IMR-90 (cell line): ENCODE results near the gene NRXN2. TPM values are rescaled to one million over a fixed set of nuclear protein-coding genes. Genes with fewer than 3 reads are reported as not detected.
A peak's percentile ranks its signal among the peaks of the same experiment; 100 is the strongest.

Experiments
- ATAC-seq: fragments of 200-7000 bp; cut with Tn5 transposase; 2 replicates; pipeline ENCODE4 v1.9.1; 2020; ENCODE audit warnings: low read depth, mild to moderate bottlenecking, moderate library complexity
- Bru-seq: library from RNA; stranded (reverse); fragments of 400-500 nt; gene quantifications from one replicate; lab custom pipeline; 2021; lab: Mats Ljungman, UMichigan
- BruChase-seq, 2 experiments: library from RNA; stranded (reverse); fragments of 400-500 nt; gene quantifications; one replicate each; lab custom pipeline; 2021; lab: Mats Ljungman, UMichigan
- BruUV-seq: library from RNA; stranded (reverse); fragments of 400-500 nt; replicated peaks from 2 replicates; lab custom pipeline; 2021; lab: Mats Ljungman, UMichigan
- CTCF ChIA-PET: fragments of 300-600 bp; formaldehyde crosslinking; extraction: SDS; loops from one replicate; lab custom pipeline; 2021; ENCODE audit warnings: antibody characterized with exemption; lab: Yijun Ruan, JAX
- POLR2A ChIA-PET: fragments of 300-600 bp; sonication (Branson Sonifier 250); formaldehyde crosslinking; loops from one replicate; lab custom pipeline; 2022; ENCODE audit warnings: antibody characterized with exemption; ENCODE audit not compliant: unreplicated experiment; lab: Charles Lee
- DNase-seq: peaks from one replicate; pipeline ENCODE4 v3.0.0; 2013
- H2AFZ ChIP-seq: replicated peaks from 2 replicates; pipeline ENCODE3; 2013; ENCODE audit warnings: low read length, mild to moderate bottlenecking; ENCODE audit not compliant: poor library complexity
- H2AK5ac ChIP-seq: 2 replicates; pipeline ENCODE4 v1.6.1; 2013; ENCODE audit warnings: low read depth, low read length, inconsistent platforms
- H2AK9ac ChIP-seq: replicated peaks from 2 replicates; pipeline ENCODE3; 2013; ENCODE audit warnings: mild to moderate bottlenecking, low read depth, low read length, moderate library complexity; ENCODE audit not compliant: poor library complexity
- H2BK120ac ChIP-seq: 2 replicates; pipeline ENCODE4 v1.6.1; 2013; ENCODE audit warnings: low read depth, low read length, inconsistent platforms
- H2BK15ac ChIP-seq: 3 replicates; pipeline ENCODE4 v1.6.1; 2013; ENCODE audit warnings: low read depth, low read length, inconsistent platforms
- H2BK20ac ChIP-seq: 2 replicates; pipeline ENCODE4 v1.6.1; 2013; ENCODE audit warnings: low read depth, mild to moderate bottlenecking, inconsistent platforms, low read length, moderate library complexity
- H2BK5ac ChIP-seq: 2 replicates; pipeline ENCODE4 v1.6.1; 2013; ENCODE audit warnings: mild to moderate bottlenecking, low read depth, low read length, inconsistent platforms; ENCODE audit not compliant: poor library complexity, severe bottlenecking
- H3K14ac ChIP-seq: replicated peaks from 2 replicates; pipeline ENCODE4 v1.6.1; 2013; ENCODE audit warnings: low read depth, low read length, inconsistent platforms
- H3K18ac ChIP-seq: 2 replicates; pipeline ENCODE4 v1.6.1; 2013; ENCODE audit warnings: low read depth, low read length, control low read depth
- H3K23ac ChIP-seq: 2 replicates; pipeline ENCODE4 v1.6.1; 2013; ENCODE audit warnings: low read depth, low read length, inconsistent platforms
- H3K27ac ChIP-seq: 2 replicates; pipeline ENCODE4 v1.5.1; 2013; ENCODE audit warnings: mild to moderate bottlenecking, control low read depth, low read length; ENCODE audit not compliant: insufficient read depth
- H3K27me3 ChIP-seq: 2 replicates; pipeline ENCODE4 v1.6.1; 2013; ENCODE audit warnings: low read length; ENCODE audit not compliant: control insufficient read depth, insufficient read depth
- H3K36me3 ChIP-seq: 2 replicates; pipeline ENCODE4 v1.6.1; 2013; ENCODE audit warnings: low read length, mixed read lengths; ENCODE audit not compliant: control insufficient read depth, insufficient read depth
- H3K4ac ChIP-seq: 2 replicates; pipeline ENCODE4 v1.6.1; 2013; ENCODE audit warnings: low read depth, low read length, inconsistent platforms
- H3K4me1 ChIP-seq: 2 replicates; pipeline ENCODE4 v1.6.1; 2013; ENCODE audit warnings: low read length, mixed read lengths; ENCODE audit not compliant: control insufficient read depth, insufficient read depth
- H3K4me2 ChIP-seq: 2 replicates; pipeline ENCODE4 v1.6.1; 2013; ENCODE audit warnings: low read depth, mild to moderate bottlenecking, control low read depth, low read length, moderate library complexity
- H3K4me3 ChIP-seq: 2 replicates; pipeline ENCODE4 v1.5.1; 2013; ENCODE audit warnings: low read depth, mild to moderate bottlenecking, control low read depth, low read length, moderate library complexity; ENCODE audit not compliant: insufficient read depth
- H3K56ac ChIP-seq: 2 replicates; pipeline ENCODE4 v1.6.1; 2013; ENCODE audit warnings: low read length, inconsistent platforms; ENCODE audit not compliant: insufficient read depth; ENCODE audit errors: extremely low read depth
- H3K79me1 ChIP-seq, 2 experiments: 2 replicates each; pipeline ENCODE4 v1.6.1; 2013; ENCODE audit warnings: low read length in 2 of 2, inconsistent platforms in 1 of 2, low read depth in 1 of 2
- H3K9ac ChIP-seq: 2 replicates; pipeline ENCODE4 v1.6.1; 2013; ENCODE audit warnings: low read depth, low read length, control low read depth
- H3K9me1 ChIP-seq: 2 replicates; pipeline ENCODE4 v1.6.1; 2013; ENCODE audit warnings: low read length, inconsistent platforms; ENCODE audit not compliant: insufficient read depth
- H3K9me3 ChIP-seq: 2 replicates; pipeline ENCODE4 v1.6.1; 2013; ENCODE audit warnings: low read length; ENCODE audit not compliant: control insufficient read depth, insufficient read depth
- H4K20me1 ChIP-seq: 2 replicates; pipeline ENCODE4 v1.6.1; 2013; ENCODE audit warnings: low read length, inconsistent platforms; ENCODE audit not compliant: insufficient read depth
- H4K5ac ChIP-seq: 2 replicates; pipeline ENCODE4 v1.6.1; 2013; ENCODE audit warnings: mild to moderate bottlenecking, low read depth, low read length, control low read depth
- H4K8ac ChIP-seq, 2 experiments: 2 replicates each; pipeline ENCODE4 v1.6.1; 2013; ENCODE audit warnings: low read depth in 2 of 2, low read length in 2 of 2, control low read depth in 1 of 2, inconsistent platforms in 1 of 2
- H4K91ac ChIP-seq: 2 replicates; pipeline ENCODE4 v1.6.1; 2013; ENCODE audit warnings: low read depth, low read length, inconsistent platforms; ENCODE audit not compliant: insufficient read depth
- BHLHE40 ChIP-seq: fragments of 150-350 bp; IDR thresholded peaks from 2 replicates; pipeline ENCODE4 v1.6.1; 2016; ENCODE audit warnings: mild to moderate bottlenecking, low read depth, low read length
- CEBPB ChIP-seq: IDR thresholded peaks from 2 replicates; pipeline ENCODE4 v1.6.1; 2012; ENCODE audit warnings: low read depth, low read length, improper control_type of control experiment
- CHD1 ChIP-seq: IDR thresholded peaks from 2 replicates; pipeline ENCODE4 v1.6.1; 2012; ENCODE audit warnings: low read depth, low read length, improper control_type of control experiment
- MAFK ChIP-seq: IDR thresholded peaks from 2 replicates; pipeline ENCODE4 v1.6.1; 2012; ENCODE audit warnings: low read depth, low read length, improper control_type of control experiment
- MAZ ChIP-seq: IDR thresholded peaks from 2 replicates; pipeline ENCODE4 v1.6.1; 2012; ENCODE audit warnings: low read depth, mild to moderate bottlenecking, low read length, improper control_type of control experiment, moderate library complexity, borderline replicate concordance
- MXI1 ChIP-seq: IDR thresholded peaks from 2 replicates; pipeline ENCODE4 v1.6.1; 2012; ENCODE audit warnings: low read depth, mild to moderate bottlenecking, low read length, moderate library complexity, borderline replicate concordance
- NFE2L2 ChIP-seq: fragments of 150-350 bp; IDR thresholded peaks from 2 replicates; pipeline ENCODE4 v1.6.1; 2016; ENCODE audit warnings: low read depth, mild to moderate bottlenecking, low read length
- POLR2A ChIP-seq: IDR thresholded peaks from 2 replicates; pipeline ENCODE4 v1.6.1; 2012; ENCODE audit warnings: mild to moderate bottlenecking, low read depth, low read length
- RAD21 ChIP-seq: IDR thresholded peaks from 2 replicates; pipeline ENCODE4 v1.6.1; 2012; ENCODE audit warnings: low read length, improper control_type of control experiment
- RCOR1 ChIP-seq: IDR thresholded peaks from 2 replicates; pipeline ENCODE4 v1.6.1; 2012; ENCODE audit warnings: mild to moderate bottlenecking, low read length, improper control_type of control experiment; ENCODE audit not compliant: insufficient replicate concordance
- RFX5 ChIP-seq: IDR thresholded peaks from 2 replicates; pipeline ENCODE4 v1.8.0; 2012; ENCODE audit warnings: low read depth, mild to moderate bottlenecking, low read length, moderate library complexity
- SMC3 ChIP-seq: fragments of 150-350 bp; IDR thresholded peaks from 2 replicates; pipeline ENCODE4 v1.6.1; 2016; ENCODE audit warnings: low read depth, mild to moderate bottlenecking, antibody characterized with exemption, low read length, moderate library complexity
- WGBS, 2 experiments: methylation state at CpG; one replicate each; pipeline versions ENCODE4 v1.1.5 to v1.1.7; 2013; ENCODE audit warnings: missing lambda C conversion rate in 2 of 2; ENCODE audit not compliant: insufficient read length in 1 of 2; ENCODE audit errors: extremely low coverage in 2 of 2; 5-methylcytosine and 5-hydroxymethylcytosine counted together
- dilution Hi-C: fragments of 300-500 bp; cut with HindIII; formaldehyde crosslinking; loops from one replicate; pipeline ENCODE4 v1.14.3; 2018; ENCODE audit warnings: low sequenced_read_pairs; ENCODE audit not compliant: unreplicated experiment
- in situ Hi-C: fragments of 300-500 bp; cut with MboI; formaldehyde crosslinking; loops from 3 replicates; pipeline ENCODE4 v1.14.3; 2019; ENCODE audit warnings: low sequenced_read_pairs, inconsistent platforms, mixed read lengths
- intact Hi-C: fragments of 100-400 bp; cut with micrococcal nuclease; formaldehyde crosslinking; loops from 2 replicates; pipeline ENCODE4 v1.10.0; 2022
- long read RNA-seq: library from polyadenylated mRNA; unstranded; transcript quantifications from one replicate; pipeline ENCODE4 v2.0.0, GENCODE V29; 2021; ENCODE audit not compliant: unreplicated experiment
- polyA plus RNA-seq, 3 experiments: library from polyadenylated mRNA; depleted of rRNA; stranded (reverse); fragments of >200 nt; gene quantifications; 2 replicates each; pipeline ENCODE4 v1.2.3, GENCODE V29; 2012; ENCODE audit warnings: low replicate concordance in 1 of 3
- total RNA-seq: library from RNA; depleted of rRNA; stranded (reverse); fragments of >200 nt; gene quantifications from 2 replicates; pipeline ENCODE4 v1.2.3, GENCODE V29; 2012; rRNA removed
- TF ChIP-seq, protein P1 (sequence below): fragments of 150-350 bp; IDR thresholded peaks from 2 replicates; pipeline ENCODE4 v1.6.1; 2017; ENCODE audit warnings: mild to moderate bottlenecking, antibody characterized with exemption, low read length, low read depth
- TF ChIP-seq, protein P2 (sequence below): conservative IDR thresholded peaks from 2 replicates; pipeline ENCODE4 v1.5.1; 2012; ENCODE audit warnings: mild to moderate bottlenecking, low read depth, low read length, improper control_type of control experiment

Gene NRXN2
- 0.18 and 0.28 TPM in 2 replicates for total RNA-seq
- 0.13 and 0.22 TPM in 2 replicates for polyA plus RNA-seq (2012; rRNA removed)
- polyA plus RNA-seq (2012; cell fraction: cytosol; rRNA removed) = 0.17 and 0.21 TPM in 2 replicates
- 0.39 and 0.55 TPM in 2 replicates for polyA plus RNA-seq (2012; cell fraction: nucleus; rRNA removed; ENCODE audit: low replicate concordance)
- Bru-seq, nascent RNA = percentile 8 among the genes with signal in this experiment
- percentile 9 among the genes with signal in this experiment for BruChase-seq, experiment 1, labeled RNA remaining after a 6-hour chase
- BruChase-seq, experiment 2, labeled RNA remaining after a 2-hour chase = percentile 12 among the genes with signal in this experiment
- long read RNA-seq = 0 reads

DNA sequence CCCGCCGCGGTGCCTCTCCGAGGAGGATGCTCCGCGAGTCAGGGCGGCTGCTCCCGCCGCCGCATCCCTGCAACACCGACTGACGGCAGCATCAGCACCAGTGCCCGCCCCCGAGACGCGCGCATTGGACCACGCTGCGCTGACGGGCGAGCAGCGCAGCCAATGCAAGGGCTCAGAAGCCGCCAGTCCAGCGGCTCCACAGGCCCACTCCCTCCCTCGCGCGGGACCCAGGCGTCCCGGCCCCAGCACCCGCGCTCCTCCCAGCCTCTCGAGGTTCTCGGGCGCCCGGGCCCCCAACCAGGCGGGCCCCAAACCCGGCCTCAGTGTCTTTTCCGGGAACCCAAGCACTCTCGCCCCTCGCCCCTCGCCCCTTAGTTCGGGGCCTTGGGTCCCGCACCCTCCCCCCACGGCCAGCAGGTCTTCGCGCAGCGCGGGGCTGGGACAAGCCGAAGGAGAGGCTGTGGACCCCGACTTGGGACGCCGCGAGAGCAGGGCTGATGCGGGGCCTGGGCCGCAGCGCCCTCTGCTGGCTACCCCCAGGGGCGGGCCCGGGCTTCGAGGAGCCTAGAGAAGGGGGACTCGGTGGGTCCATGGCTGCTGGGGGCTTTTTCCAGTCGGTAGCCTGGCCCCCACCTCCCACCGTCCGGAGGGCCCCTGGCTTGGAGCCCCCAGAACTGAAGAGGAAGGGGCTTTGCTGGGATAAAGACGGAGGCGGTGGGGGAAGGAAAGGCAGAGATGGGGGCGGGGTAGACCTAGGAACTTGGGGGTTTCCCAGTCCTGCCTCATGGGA, at the start of gene NRXN2:
Gene NRXN2, minus strand, starts transcription at position 81 of the 790 bp plus-strand sequence. CDS start 9,498 bp downstream, outside the sequence.
- H3K27me3 ChIP-seq = peaks cover 67% of the 10 kb centered on the region
- no peak for TF ChIP-seq MAFK
- TF ChIP-seq, protein P1, sequence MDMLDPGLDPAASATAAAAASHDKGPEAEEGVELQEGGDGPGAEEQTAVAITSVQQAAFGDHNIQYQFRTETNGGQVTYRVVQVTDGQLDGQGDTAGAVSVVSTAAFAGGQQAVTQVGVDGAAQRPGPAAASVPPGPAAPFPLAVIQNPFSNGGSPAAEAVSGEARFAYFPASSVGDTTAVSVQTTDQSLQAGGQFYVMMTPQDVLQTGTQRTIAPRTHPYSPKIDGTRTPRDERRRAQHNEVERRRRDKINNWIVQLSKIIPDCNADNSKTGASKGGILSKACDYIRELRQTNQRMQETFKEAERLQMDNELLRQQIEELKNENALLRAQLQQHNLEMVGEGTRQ = no peak
- TF ChIP-seq RFX5 = no peak
- no peak for TF ChIP-seq NFE2L2
- no peak for TF ChIP-seq BHLHE40
- TF ChIP-seq RAD21 = peak; percentile 76
- TF ChIP-seq RCOR1 = peak; percentile 68
- TF ChIP-seq POLR2A = no peak
- TF ChIP-seq CHD1 = no peak
- no peak for TF ChIP-seq MXI1
- peak; percentile 66 for TF ChIP-seq SMC3
- TF ChIP-seq CEBPB = no peak
- TF ChIP-seq, protein P2, sequence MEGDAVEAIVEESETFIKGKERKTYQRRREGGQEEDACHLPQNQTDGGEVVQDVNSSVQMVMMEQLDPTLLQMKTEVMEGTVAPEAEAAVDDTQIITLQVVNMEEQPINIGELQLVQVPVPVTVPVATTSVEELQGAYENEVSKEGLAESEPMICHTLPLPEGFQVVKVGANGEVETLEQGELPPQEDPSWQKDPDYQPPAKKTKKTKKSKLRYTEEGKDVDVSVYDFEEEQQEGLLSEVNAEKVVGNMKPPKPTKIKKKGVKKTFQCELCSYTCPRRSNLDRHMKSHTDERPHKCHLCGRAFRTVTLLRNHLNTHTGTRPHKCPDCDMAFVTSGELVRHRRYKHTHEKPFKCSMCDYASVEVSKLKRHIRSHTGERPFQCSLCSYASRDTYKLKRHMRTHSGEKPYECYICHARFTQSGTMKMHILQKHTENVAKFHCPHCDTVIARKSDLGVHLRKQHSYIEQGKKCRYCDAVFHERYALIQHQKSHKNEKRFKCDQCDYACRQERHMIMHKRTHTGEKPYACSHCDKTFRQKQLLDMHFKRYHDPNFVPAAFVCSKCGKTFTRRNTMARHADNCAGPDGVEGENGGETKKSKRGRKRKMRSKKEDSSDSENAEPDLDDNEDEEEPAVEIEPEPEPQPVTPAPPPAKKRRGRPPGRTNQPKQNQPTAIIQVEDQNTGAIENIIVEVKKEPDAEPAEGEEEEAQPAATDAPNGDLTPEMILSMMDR = peak; percentile 84
- TF ChIP-seq MAZ = peak; percentile 32; the same call in 1 of the 2 replicates

More for the DNA sequence above, at the start of gene NRXN2:
- WGBS, 2 experiments = 0% methylated on average over 22 of the region's 66 CpGs; no CpG with 5 or more reads in 1 of the 2 experiments
- Histone ChIP-seq H2BK20ac (no peak within 1 kb of the TSS), H3K23ac (no peak within 1 kb of the TSS), H3K56ac (no peak within 1 kb of the TSS), H2BK5ac (no peak within 1 kb of the TSS), H2AFZ (peak within 1 kb of the TSS; percentile 98), H3K4me1 (no peaks in the 10 kb centered on the region), H2AK5ac (no peak within 1 kb of the TSS; the same call in 1 of the 2 replicates), H3K9me1 (no peaks in the 10 kb centered on the region), H4K91ac (no peak within 1 kb of the TSS), H2AK9ac (peak within 1 kb of the TSS; percentile 44), H3K79me1 (no peaks in the 10 kb centered on the region), H3K18ac (no peak within 1 kb of the TSS; the same call in 1 of the 2 replicates), H2BK15ac (no peak within 1 kb of the TSS), H3K9me3 (no peaks in the 10 kb centered on the region), H2BK120ac (no peak within 1 kb of the TSS), H4K5ac (no peak within 1 kb of the TSS; the same call in 1 of the 2 replicates), H3K4me3 (peak within 1 kb of the TSS; percentile 49), H3K27ac (no peak within 1 kb of the TSS), H4K8ac (peak within 1 kb of the TSS in 1 of 2 experiments; percentile 24; a peak in 1 of 4 replicates), H3K9ac (peak within 1 kb of the TSS; percentile 24; the same call in 1 of the 2 replicates), H3K4me2 (peak within 1 kb of the TSS; percentile 68), H4K20me1 (no peaks in the 10 kb centered on the region), H3K14ac (no peak within 1 kb of the TSS), H3K36me3 (no peaks in the 10 kb centered on the region), H3K4ac (0 out of 2 replicates have a peak within 1 kb of the TSS, but pooled peaks have one; percentile 16)
- in situ Hi-C loops = no loop called here
- peak; percentile 70 for DNase-seq
- ChIA-PET CTCF (interaction anchor here (0.5 kb wide), 1 partner anchor 16 kb away, joined by 3 read pairs; no protein-coding TSS in a partner anchor), POLR2A (no interaction called here)
- ATAC-seq = peak; percentile 100
- intact Hi-C loops = loop anchor here (1.0 kb wide), 1 partner anchor 35 kb away; no protein-coding TSS in a partner anchor
- dilution Hi-C loops = no loop called here
- BruUV-seq = no TSS peak
